GM18519 (cell line): Measurements from ENCODE around the gene PHAX.
"Not testable (repeated sequence)": the region's sequence is repeated elsewhere in the genome, so short reads cannot be mapped to it uniquely, and the experiment has no call there.

Experiments used
- ATAC-seq: cut with Tn5 transposase; IDR thresholded peaks from one replicate; pipeline ENCODE4 v1.9.1; 2021; ENCODE audit warnings: mild to moderate bottlenecking, moderate library complexity; ENCODE audit not compliant: unreplicated experiment, low FRiP score

Gene PHAX, protein sequence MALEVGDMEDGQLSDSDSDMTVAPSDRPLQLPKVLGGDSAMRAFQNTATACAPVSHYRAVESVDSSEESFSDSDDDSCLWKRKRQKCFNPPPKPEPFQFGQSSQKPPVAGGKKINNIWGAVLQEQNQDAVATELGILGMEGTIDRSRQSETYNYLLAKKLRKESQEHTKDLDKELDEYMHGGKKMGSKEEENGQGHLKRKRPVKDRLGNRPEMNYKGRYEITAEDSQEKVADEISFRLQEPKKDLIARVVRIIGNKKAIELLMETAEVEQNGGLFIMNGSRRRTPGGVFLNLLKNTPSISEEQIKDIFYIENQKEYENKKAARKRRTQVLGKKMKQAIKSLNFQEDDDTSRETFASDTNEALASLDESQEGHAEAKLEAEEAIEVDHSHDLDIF

DNA sequence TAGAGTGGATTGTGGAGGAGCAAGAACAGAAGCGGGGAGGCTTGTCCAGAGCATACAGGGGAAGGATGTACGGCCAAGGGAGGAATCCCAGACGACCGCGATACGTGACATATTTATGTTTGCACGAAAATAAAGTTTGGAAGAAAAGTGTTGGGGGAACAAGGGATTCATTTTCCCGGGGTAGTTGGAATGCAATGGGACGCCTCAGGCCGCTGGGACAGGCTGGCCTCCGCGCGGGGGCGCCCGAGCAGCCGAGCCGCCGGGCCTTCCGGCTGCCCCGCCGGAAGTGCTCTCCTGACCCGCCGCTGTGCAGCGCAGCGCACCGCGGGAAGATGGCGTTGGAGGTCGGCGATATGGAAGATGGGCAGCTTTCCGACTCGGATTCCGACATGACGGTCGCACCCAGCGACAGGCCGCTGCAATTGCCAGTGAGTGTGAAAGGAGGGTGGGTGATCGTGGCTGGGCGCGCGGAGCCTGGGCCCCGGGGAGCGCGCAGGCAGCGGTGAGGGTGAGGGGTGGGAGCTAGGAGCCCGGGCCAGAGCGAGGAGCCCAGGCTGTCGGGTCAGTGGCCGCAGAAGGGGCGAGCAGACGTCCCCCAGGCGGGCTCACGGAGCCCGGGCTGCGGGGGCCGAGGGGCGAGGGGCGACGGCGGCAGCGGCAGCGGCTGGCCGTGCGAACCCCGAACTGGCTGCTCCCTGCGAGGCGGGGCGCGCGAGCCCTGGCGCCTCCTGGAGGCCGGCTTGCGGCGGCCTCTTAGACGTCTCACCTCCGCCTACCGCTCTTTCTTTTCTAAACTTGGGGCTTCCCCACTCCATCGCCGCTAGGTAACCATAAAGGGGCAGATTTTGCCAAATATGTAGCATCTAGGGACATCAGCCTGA, at the start of gene PHAX:
PHAX (plus strand) TSS at position 317 of the 881 bp plus-strand sequence; CDS start at position 333, 16 bp downstream.
- ATAC-seq: peak; percentile 80

DNA sequence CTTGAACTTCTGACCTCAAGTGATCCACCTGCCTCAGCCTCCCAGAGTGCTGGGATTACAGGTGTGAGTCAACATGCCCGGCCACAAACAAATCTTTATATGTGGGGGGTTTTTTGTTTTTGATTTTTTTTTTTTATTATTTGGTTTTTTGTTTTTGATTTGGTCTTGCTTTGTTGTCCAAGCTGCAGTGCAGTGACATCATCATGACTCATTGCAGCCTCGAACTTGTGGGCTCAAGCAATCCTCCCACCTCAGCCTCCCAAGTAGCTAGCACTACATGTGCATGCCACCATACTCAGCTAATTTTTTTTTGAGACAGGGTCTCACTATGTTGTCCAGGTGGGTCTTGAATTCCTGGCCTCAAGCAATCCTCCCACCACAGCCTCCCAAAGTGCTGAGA, 48.1 kb upstream of the PHAX start:
- no peak for ATAC-seq

DNA sequence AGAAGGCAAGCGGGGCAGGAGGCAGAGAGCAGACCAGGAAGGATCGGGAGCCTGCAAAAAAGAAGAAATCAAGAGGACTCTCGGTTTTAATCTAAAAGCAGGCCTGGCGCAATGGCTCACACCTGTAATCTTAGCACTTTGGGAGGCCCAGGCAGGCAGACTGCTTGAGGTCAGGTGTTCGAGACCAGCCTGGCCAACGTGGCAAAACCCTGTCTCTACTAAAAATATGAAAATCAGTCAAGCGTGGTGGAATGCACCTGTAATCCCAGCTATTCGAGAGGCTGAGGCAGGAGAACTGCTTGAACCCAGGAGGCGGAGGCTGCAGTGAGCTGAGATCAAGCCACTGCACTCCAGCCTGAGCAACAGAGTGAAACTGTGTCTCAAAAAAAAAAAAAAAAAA, 45.6 kb upstream of the PHAX start:
- ATAC-seq: not testable (repeated sequence)

DNA sequence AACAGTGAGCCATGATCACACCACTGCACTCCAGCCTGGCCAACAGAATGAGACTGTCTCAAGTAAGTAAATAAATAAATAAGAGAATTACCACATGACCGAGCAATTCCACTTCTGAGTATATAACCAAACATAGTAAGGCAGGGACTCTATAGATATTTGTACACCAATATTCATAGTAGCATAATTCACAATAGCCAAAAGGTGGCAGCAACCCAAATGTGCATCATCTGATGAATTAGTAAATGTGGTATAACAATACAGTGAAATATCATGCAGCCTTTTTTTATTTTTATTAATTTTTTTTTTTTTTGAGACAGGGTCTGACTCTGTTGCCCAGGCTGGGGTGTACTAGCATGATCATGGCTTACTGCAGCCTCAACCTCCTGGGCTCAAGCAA, 38.8 kb upstream of the PHAX start:
- no peak for ATAC-seq

DNA sequence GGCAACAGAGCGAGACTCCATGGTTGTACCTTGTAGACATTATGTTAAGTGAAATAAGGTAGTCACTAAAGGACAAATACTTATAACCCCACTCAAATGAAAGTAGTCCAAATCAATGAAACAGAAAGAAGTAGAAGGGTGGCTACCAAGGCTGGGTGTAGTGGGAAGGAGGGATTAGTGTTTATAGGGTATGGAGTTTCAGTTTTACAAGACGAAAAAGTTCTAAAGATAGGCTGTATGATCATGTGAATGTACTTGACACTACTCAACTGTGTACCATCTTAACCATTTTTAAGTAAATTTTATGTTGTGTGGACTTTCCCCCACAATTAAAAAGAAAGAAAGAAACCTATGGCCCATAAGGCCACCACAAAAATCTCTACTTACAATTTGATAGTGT, 37.9 kb upstream of the PHAX start:
- peak; percentile 97 for ATAC-seq

DNA sequence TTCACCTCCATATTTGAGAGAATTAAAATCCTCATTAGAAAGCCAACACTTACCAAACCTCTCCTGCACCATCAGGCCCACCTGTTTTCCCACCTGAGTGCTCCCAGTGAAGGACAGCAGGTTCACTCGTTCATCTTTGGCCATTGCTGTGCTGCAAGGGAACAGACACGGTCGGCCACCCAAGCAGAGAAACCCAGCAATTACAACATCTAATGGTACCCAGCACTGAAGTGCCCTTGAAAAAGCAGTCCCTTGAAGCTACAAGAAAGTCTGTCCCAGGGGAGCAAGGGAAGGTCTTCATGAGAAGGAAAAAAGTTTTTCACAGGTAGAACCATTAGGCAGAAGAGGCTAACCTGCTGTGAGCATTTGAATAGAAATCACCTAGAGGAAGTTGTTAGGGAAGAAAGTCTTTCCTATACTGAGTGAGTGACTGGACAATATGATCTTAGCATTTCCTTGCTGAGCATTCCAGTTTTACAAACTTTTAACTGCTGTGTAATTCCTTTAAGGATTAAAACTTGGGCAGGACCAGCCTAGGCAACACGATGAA, 32.5 kb upstream of the PHAX start:
- ATAC-seq: no peak

DNA sequence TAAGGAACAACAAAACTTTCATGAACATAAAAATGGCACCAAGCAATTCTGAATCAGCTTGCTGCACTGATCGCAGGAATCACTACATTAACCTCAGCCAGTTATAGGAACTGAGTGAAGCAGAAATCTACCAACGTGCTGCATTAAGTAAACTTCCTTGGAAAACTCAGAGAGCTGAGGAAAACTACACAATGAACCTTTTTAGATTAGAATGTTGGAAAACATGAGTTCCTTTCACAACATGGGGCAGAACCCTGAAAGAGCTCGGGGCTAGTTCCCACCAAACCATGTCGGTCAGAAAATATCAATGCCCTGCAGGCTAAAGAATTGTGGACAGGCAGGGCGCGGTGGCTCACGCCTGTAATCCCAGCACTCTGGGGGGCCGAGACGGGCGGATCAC, 25.1 kb upstream of the PHAX start:
- ATAC-seq: no peak

DNA sequence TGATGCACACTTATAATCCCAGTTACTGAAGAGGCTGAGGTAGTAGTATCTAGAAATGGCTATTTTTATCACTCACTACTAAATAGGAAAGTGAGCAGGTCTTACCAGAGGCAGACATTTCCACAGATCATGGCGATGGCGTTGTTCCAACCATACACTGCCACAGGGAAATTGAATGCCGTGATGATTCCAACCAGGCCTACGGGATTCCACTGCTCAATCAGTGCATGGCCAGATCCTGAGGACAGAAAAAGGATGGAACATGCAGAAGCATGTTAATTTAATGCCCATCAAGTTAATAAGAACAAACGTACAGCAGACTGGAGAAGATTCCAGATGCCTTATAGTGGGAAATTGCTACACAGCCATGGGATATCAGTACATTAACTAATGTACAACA, 23.8 kb upstream of the PHAX start:
- no peak for ATAC-seq

DNA sequence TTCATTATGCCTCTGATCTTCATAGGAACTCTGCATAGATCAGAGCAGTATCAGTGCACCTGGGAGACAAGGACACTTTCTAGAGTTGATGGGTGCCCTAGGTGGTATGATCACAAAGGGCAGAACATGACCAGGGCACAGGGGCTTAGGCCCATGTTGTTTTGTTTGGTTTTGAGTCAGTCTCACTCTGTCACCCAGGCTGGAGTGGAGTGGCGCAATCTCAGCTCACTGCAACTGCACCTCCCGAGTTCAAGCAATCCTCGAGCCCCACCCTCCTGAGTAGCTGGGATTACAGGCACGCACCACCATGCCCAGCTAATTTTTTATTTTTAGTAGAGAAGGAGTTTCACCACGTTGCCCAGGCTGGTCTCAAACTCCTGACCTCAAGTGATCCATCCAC, 23.3 kb upstream of the PHAX start:
- ATAC-seq: no peak

DNA sequence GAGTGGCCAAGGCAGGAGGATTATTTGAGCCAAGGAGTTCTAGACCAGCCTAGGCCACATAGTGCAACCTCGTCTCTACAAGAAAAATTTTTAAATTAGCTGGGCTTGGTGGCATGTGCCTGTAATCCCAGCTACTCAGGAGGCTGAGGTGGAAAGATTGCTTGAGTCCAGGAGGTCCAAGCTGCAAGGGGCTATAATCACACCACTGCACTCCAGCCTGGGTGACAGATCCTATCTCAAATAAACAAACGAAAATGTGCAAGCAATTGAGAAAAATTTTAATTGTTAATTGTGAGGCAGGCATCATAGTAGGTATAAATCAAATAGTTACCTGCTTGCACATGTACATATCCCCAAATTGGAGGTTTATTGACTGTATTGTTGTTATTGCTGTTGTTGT, 21.0 kb upstream of the PHAX start:
- ATAC-seq: no peak

DNA sequence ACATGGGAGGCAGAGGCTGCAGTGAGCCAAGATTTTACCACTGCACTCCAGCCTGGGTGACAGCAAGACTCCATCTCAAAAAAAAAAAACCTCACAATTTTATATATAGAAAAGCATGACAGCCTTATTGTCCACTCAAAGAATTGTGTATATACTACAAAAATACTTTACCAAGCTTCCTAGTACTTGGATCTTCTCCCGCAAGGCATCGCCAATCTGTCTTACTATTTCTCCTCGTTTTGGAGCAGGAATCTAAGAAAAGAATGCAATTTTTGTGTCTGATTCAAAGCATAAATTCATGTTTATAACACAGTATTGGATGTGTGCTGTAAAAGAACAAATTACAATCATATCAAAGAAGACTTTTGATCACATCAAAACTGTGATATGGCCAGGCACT, 17.0 kb upstream of the PHAX start:
- ATAC-seq: no peak

DNA sequence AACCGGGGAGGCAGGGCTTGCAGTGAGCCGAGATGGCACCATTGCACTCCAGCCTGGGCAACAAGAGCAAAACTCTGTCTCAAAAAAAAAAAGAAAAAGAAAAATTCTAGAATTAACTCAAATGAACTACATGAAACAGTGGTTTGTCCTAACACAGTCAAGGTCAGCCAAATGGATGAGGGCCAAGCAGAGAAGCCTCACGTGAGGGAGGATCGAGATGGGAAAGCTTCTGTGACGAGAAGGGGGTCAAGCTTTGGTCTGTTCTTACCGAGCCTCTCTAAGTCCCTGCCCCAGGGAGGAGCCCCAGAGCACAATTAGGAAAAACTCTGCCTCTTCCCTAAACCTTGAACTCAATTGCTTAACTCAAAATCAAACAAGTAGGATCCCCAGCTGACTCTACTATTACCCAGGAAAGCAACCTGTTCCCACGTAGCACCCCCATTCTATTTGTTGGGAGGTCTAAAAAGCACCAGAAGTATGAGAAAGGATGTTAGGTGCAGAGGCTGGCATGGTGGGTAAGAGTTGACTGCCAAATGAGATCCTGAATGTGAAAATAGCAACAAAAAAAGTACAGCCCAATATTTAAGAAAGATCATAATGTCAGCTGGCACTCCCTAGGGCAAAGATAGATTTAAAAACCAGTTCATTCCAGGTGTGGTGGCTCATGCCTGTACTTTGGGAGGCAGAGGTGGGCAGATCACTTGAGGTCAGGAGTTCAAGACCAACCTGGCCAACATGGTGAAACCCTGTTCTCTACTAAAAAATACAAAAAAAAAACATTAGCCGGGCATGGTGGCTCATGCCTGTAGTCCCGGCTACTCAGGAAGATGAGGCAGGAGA, 13.0 kb upstream of the PHAX start:
- no peak for ATAC-seq

DNA sequence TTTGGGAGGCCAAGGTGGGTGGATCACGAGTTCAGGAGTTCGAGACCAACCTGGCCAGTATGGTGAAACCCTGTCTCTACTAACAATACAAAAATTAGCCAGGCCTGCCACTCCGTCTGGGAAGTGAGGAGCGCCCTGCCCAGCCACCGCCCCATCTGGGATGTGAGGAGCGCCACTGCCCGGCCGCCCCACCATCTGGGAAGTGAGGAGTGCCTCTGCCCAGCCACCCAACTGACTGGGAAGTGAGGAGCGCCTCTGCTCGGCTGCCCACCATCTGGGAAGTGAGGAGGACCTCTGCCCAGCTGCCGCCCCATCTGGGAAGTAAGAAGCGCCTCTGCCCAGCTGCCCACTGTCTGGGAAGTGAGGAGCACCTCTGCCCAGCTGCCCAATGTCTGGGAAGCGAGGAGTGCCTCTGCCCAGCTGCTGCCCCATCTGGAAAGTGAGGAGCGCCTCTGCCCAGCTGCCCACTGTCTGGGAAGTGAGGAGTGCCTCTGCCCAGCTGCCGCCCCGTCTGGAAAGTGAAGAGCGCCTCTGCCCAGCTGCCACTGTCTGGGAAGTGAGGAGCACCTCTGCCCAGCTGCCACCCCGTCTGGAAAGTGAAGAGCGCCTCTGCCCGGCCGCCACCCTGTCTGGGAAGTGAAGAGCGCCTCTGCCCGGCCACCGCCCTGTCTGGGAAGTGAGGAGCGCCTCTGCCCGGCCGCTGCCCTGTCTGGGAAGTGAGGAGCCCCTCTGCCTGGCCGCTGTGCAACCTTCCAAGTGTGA, 11.0 kb upstream of the PHAX start:
- no peak for ATAC-seq

DNA sequence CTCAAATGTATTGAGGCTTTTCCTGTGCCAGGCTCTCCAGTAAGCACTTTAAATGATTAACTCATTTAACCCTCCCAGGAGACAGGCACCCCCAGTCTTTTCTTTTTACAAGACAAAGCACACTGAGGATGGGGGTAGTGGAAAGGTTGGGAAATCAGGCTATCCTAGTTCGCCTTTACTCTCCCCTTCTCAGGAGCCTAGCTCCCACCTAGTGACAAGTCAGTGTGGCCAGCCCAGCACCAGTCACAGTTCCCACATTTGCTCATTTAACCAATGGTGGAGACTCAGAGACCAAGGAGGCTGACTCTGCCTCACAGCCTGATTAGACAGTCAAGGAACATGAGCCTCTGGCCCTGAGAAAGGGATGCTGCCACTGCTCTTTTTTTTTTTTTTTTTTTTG, 9.2 kb upstream of the PHAX start:
- no peak for ATAC-seq

DNA sequence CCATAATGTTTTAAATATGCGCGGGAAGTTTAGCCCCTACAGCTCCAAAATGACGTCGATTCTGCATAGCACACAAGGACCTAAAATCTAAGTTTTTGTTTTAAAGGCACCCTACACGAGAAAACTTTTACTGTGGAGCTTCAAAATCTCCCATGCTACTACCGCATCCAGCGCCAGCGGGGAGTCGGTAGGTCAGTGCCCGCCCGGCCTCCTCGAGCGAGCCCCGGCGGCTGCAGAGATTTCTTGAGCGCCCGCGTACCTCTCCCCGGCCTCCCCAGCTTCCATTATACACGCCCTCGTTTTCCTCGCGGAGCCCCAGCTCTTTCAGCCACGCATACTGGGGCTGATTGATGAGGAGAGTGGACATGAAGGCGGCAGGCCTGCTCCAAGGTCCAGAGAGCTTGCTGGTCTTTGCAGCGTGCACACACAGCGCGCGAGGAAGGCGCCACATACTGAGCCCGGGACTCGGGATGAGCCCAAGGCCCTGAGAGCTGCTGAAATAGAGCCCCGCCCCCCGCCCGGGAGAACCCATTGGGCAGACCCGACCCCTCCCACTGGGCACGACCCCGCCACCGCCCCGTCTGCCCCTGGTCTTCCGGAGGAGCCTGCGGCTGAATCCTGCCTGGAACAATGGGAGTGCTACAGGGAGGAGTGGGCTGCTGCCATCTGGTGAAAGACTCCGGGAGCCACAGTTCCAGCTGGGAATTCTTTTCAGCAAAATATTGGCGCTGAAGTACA, 5.8 kb upstream of the PHAX start, which contains the start of gene ALDH7A1:
ALDH7A1 (minus strand) TSS at position 472 of the 738 bp plus-strand sequence; CDS start at position 451, 21 bp downstream.
- ATAC-seq: peak; percentile 56

DNA sequence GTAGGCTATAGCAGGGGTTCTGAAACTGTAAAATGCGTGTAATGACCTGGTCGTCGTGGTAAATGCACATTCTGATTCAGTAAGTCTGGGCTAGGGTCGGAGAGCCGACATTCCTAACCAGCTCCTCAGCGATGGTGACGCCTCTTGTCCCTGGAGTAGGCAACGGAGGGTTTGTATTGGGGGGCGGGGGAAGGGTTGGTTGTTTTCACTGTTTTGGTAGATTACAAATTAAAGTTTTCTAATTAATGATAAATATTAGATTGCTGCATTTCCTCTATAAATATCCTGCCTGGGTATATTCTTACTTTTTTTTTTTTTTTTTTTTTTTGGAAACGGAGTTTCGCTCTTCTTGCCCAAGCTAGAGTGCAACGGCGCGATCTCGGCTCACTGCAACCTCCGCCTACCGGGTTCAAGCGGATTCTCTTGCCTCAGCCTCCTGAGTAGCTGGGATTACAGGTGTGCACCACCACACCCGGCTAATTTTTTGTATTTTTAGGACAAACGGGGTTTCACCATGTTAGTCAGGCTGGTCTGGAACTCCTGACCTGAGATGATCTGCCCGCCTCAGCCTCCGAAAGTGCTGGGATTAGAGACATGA, 5.2 kb upstream of the PHAX start:
- peak; percentile 24 for ATAC-seq

DNA sequence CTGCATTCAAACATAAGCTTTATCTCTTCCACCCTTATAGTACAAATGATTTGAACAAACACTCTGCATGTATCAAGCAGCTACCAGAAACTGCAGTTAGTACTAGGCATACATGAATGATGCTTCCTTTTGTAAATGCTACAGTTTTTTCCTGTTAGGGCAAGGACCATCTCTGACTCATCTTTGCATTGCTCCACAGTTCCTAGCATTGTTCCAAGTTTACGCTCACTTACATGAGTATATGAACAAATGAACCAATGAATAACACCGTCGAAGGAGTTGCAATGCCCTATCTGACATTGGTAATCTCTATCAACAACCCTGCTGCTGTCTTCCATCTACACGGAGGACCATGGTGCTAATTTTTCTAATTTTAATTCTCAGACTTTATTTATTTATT, 3.6 kb upstream of the PHAX start:
- ATAC-seq: no peak

DNA sequence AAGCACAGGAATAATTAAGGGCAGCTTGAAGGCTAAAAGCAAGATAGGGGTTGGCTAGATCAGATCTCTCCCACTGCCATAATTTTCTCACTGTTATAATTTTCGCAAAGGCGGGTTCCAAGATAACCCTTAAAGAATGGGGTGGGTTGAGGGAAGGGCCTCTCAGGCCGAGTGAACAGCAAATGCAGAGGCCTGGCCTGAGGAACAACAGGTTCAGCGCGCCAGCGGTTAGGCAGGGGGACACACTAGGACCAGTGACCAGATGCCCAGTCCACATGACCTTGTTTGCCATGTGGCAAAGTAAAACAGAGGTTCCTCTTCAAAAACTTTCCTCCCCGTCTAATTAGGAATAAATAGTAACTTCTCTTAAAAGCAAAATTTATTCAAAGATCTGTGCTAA, 1.2 kb upstream of the PHAX start:
- no peak for ATAC-seq
